KMS-11 (cell line): ENCODE measurements around the gene STK24.

Experiments used
- H2AFZ ChIP-seq: fragments of 200-600 bp; sonication (generic); 2 replicates; pipeline ENCODE4 v1.6.1; 2016; ENCODE audit warnings: antibody characterized with exemption, mixed run types, low read depth
- H3K27ac ChIP-seq: fragments of 200-600 bp; sonication (generic); 2 replicates; pipeline ENCODE4 v1.6.1; 2016; ENCODE audit warnings: mild to moderate bottlenecking, mixed run types
- H3K27me3 ChIP-seq: fragments of 200-600 bp; sonication (generic); 2 replicates; pipeline ENCODE4 v1.6.1; 2017; ENCODE audit warnings: mild to moderate bottlenecking, low read depth, mixed run types, moderate library complexity; ENCODE audit not compliant: insufficient read depth
- H3K36me3 ChIP-seq: fragments of 200-600 bp; sonication (generic); 2 replicates; pipeline ENCODE4 v1.6.1; 2017; ENCODE audit warnings: mild to moderate bottlenecking, mixed run types; ENCODE audit not compliant: insufficient read depth
- H3K4me1 ChIP-seq: fragments of 200-600 bp; sonication (generic); 2 replicates; pipeline ENCODE4 v1.6.1; 2016; ENCODE audit warnings: mild to moderate bottlenecking, low read depth, mixed run types; ENCODE audit not compliant: poor library complexity, severe bottlenecking
- H3K4me2 ChIP-seq: fragments of 200-600 bp; sonication (generic); 2 replicates; pipeline ENCODE4 v1.7.0; 2016; ENCODE audit warnings: mild to moderate bottlenecking, mixed run types
- H3K4me3 ChIP-seq: fragments of 200-600 bp; sonication (generic); IDR thresholded peaks from 2 replicates; pipeline ENCODE4 v1.6.1; 2017; ENCODE audit warnings: low read depth, low read length, mixed read lengths; ENCODE audit not compliant: insufficient read depth
- H3K79me2 ChIP-seq: fragments of 200-600 bp; sonication (generic); 2 replicates; pipeline ENCODE4 v1.6.1; 2016; ENCODE audit warnings: low read depth, mixed run types; ENCODE audit not compliant: insufficient read depth
- H3K9ac ChIP-seq: fragments of 200-600 bp; sonication (generic); 2 replicates; pipeline ENCODE4 v1.6.1; 2016; ENCODE audit warnings: mild to moderate bottlenecking, mixed run types
- H4K20me1 ChIP-seq: fragments of 200-600 bp; sonication (generic); 2 replicates; pipeline ENCODE4 v1.6.1; 2016; ENCODE audit warnings: mild to moderate bottlenecking, mixed run types; ENCODE audit not compliant: insufficient read depth
- TF ChIP-seq, protein P1 (sequence below): fragments of 200-600 bp; sonication (generic); conservative IDR thresholded peaks from 2 replicates; pipeline ENCODE4 v1.6.1; 2017; ENCODE audit warnings: low read depth, mild to moderate bottlenecking, antibody characterized with exemption, low read length, moderate library complexity, mixed read lengths

The STK24 gene

DNA sequence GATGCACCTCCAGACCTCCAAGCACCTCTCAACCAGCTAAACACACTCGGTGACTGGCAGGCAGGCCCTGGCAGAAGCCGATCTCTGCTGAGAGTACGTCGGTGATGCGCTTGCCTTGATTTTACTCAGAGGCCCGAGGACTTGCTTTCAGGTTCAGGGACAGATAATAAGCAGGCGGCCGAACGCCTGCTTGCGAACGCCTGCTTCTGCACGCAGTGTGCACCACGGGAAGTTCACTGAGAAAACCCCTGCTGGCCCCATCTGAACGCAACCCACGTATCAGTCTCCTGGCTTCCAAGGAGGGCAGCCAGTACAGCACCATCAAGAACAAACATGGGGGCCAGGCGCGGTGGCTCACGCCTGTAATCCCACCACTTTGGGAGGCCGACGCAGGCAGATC, 108.0 kb downstream of the STK24 start:
- H3K4me2 ChIP-seq = no peak overlapping the region
- no peak overlapping the region for H3K27ac ChIP-seq
- no peak overlapping the region for H3K9ac ChIP-seq
- no peaks in the 10 kb centered on the region for H3K4me1 ChIP-seq
- H2AFZ ChIP-seq = no peak overlapping the region
- TF ChIP-seq, protein P1, sequence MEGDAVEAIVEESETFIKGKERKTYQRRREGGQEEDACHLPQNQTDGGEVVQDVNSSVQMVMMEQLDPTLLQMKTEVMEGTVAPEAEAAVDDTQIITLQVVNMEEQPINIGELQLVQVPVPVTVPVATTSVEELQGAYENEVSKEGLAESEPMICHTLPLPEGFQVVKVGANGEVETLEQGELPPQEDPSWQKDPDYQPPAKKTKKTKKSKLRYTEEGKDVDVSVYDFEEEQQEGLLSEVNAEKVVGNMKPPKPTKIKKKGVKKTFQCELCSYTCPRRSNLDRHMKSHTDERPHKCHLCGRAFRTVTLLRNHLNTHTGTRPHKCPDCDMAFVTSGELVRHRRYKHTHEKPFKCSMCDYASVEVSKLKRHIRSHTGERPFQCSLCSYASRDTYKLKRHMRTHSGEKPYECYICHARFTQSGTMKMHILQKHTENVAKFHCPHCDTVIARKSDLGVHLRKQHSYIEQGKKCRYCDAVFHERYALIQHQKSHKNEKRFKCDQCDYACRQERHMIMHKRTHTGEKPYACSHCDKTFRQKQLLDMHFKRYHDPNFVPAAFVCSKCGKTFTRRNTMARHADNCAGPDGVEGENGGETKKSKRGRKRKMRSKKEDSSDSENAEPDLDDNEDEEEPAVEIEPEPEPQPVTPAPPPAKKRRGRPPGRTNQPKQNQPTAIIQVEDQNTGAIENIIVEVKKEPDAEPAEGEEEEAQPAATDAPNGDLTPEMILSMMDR = no peak
- no peaks in the 10 kb centered on the region for H3K27me3 ChIP-seq
- no peaks in the 10 kb centered on the region for H3K79me2 ChIP-seq
- no peak overlapping the region for H3K4me3 ChIP-seq
- no peaks in the 10 kb centered on the region; the same call in 1 of the 2 replicates for H4K20me1 ChIP-seq
- H3K36me3 ChIP-seq = no peaks in the 10 kb centered on the region

DNA sequence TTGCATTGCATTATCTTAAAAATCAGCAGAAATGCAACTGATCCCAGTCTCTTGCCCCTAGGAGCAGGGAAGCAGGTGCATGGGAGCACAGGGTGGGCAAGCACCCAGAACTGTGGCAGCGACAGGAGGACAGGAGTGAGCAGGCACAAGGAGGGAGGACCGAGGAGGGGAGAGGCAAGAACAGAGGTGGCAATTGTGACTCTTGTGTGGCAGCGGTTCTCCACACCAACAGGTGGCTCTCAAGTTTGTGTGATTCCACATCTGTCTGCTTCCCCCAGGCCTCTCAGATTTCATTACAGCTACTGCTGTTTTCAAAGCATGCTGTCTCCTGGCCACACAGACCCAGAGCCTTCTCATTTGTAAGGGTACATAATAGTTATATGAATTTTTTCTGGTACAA, 108.5 kb downstream of the STK24 start:
- Histone ChIP-seq H3K36me3 (no peaks in the 10 kb centered on the region), H3K27ac (no peak overlapping the region), H3K4me2 (no peak overlapping the region), H3K4me1 (no peaks in the 10 kb centered on the region), H3K9ac (no peak overlapping the region), H4K20me1 (no peaks in the 10 kb centered on the region; the same call in 1 of the 2 replicates), H3K27me3 (no peaks in the 10 kb centered on the region), H2AFZ (no peak overlapping the region), H3K79me2 (no peaks in the 10 kb centered on the region), H3K4me3 (no peak overlapping the region)
- TF ChIP-seq, protein P1 = no peak

DNA sequence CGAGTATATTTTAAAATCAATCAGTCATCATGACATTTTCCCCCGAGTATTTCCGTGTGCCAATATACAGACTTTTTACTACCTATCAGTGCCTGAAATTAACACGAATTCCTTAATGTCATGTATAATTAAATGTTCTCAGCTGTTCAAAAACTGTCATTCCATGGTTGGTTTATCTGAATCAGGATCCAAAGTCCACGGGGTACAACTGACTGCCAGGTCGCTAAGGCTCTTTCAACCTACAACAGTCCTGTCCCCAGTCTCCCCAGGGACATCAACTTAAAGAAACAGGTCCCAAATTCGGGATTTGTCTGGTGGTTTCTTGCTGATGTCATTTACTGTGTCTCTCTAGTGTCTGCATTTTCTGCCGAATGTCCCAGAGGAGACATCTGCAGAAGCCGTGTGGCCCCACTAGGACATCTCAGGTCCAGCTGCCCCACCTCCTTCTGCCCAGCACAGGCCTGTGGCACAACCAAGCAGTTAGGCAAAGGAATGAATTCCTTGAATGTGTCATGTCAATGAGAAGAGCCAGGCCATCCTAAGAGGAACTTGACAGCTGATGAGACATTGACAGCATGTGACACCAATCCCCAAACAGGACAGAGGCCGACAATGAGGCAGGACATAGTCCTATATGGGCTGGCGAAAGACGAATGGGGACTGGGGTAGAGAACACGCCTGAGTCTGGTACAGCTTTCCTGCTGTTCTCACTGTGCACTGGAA, 109.5 kb downstream of the STK24 start:
- H3K27me3 ChIP-seq = no peaks in the 10 kb centered on the region
- no peaks in the 10 kb centered on the region for H3K4me1 ChIP-seq
- no peaks in the 10 kb centered on the region for H4K20me1 ChIP-seq
- H3K9ac ChIP-seq = no peak overlapping the region
- no peaks in the 10 kb centered on the region for H3K79me2 ChIP-seq
- no peak overlapping the region for H3K4me2 ChIP-seq
- H2AFZ ChIP-seq = no peak overlapping the region
- no peak overlapping the region for H3K27ac ChIP-seq
- H3K4me3 ChIP-seq = no peak overlapping the region
- no peaks in the 10 kb centered on the region for H3K36me3 ChIP-seq
- TF ChIP-seq, protein P1 = no peak

DNA sequence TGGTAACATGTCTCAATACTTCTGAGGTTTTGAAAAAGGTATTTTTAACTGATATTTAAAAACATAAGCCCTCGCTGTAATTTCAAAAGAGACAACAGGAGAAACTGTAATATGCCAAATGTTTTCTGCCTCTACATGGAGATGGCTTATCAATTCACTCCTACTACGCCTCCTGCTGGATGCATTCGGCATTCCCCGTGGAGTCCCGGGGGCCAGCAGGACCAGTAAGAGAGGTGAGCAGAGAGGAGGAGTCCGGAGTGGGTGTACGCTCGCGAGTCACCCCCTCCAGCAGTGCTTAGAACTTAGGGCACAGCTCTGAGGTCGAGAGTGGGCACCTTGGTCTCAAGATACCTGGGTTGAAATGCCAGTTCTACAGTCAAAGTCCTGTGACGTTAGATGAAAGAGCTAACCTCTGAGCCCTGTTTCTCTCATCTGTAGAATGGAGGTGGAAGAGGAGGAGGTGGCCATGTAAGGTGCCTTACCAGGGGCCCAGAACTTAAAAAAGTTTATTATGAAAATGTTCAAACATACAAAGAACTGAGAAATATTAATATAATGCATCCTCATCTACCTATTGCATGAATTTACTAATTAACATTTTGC, 110.2 kb downstream of the STK24 start:
- Histone ChIP-seq H3K4me3 (no peak overlapping the region), H3K9ac (no peak overlapping the region), H3K4me1 (no peaks in the 10 kb centered on the region), H4K20me1 (no peaks in the 10 kb centered on the region), H3K4me2 (no peak overlapping the region), H3K79me2 (no peaks in the 10 kb centered on the region), H3K27ac (no peak overlapping the region), H3K27me3 (no peaks in the 10 kb centered on the region), H2AFZ (no peak overlapping the region), H3K36me3 (no peaks in the 10 kb centered on the region)
- TF ChIP-seq, protein P1 = peak; percentile 53
